AG09309 (cell line): Measurements from ENCODE around the gene ANKRD39.

Experiments
- DNase-seq: peaks from one replicate; pipeline ENCODE4 v3.0.0-alpha.2; 2010; ENCODE audit warnings: low read depth
- H3K4me3 ChIP-seq: 2 replicates; pipeline ENCODE4 v1.5.1; 2011; ENCODE audit warnings: mild to moderate bottlenecking, low read depth, low read length, moderate library complexity; ENCODE audit not compliant: control insufficient read depth
- CTCF ChIP-seq: IDR thresholded peaks from 2 replicates; pipeline ENCODE4 v1.5.1; 2011; ENCODE audit warnings: mild to moderate bottlenecking, low read depth, low read length, inconsistent platforms; ENCODE audit not compliant: insufficient read depth, control insufficient read depth; ENCODE audit errors: missing control alignments

ANKRD39 gene

GRCh38 chr2:96887493-96888012 is 29.7 kb upstream of the ANKRD39 start:
- DNase-seq: no peak
- H3K4me3 ChIP-seq: no peak overlapping the region
- no peak for TF ChIP-seq CTCF

- H3K4me3 ChIP-seq: no peak overlapping the region
- TF ChIP-seq CTCF: no peak
- DNase-seq: no peak
Observed at GRCh38 chr2:96885432-96886347, 27.9 kb upstream of the ANKRD39 start.

GRCh38 chr2:96884299-96885094 is 26.7 kb upstream of the ANKRD39 start:
- TF ChIP-seq CTCF: no peak
- H3K4me3 ChIP-seq: no peak overlapping the region
- DNase-seq: no peak

GRCh38 chr2:96883306-96883705 is 25.5 kb upstream of the ANKRD39 start:
- DNase-seq: no peak
- H3K4me3 ChIP-seq: no peak overlapping the region
- no peak for TF ChIP-seq CTCF

- TF ChIP-seq CTCF: no peak
- H3K4me3 ChIP-seq: no peak overlapping the region
- no peak for DNase-seq
Observed at GRCh38 chr2:96882906-96883305, 25.1 kb upstream of the ANKRD39 start.

GRCh38 chr2:96882230-96882629 is 24.4 kb upstream of the ANKRD39 start:
- no peak for DNase-seq
- no peak overlapping the region for H3K4me3 ChIP-seq
- TF ChIP-seq CTCF: no peak
